Panc1 (cell line): ENCODE data around the gene NCAM2.

Experiments
- CTCF ChIP-seq: fragments of 450-650 bp; IDR thresholded peaks from 2 replicates; pipeline ENCODE4 v1.5.1; 2017; ENCODE audit warnings: mild to moderate bottlenecking
- POLR2AphosphoS5 ChIP-seq: IDR thresholded peaks from 2 replicates; pipeline ENCODE4 v1.6.1; 2012; ENCODE audit warnings: mild to moderate bottlenecking, low read depth, low read length, moderate library complexity
- REST ChIP-seq, 2 experiments: IDR thresholded peaks; 2 replicates each; pipeline ENCODE4 v1.6.1; 2011 to 2012; ENCODE audit warnings: low read depth in 2 of 2, control low read depth in 1 of 2, low read length in 1 of 2, mild to moderate bottlenecking in 1 of 2, moderate library complexity in 1 of 2; ENCODE audit not compliant: insufficient read depth in 1 of 2
- SIN3A ChIP-seq: IDR thresholded peaks from 2 replicates; pipeline ENCODE4 v1.6.1; 2012; ENCODE audit warnings: low read depth, mild to moderate bottlenecking, low read length, moderate library complexity, borderline replicate concordance; ENCODE audit not compliant: insufficient read depth
- TCF7L2 ChIP-seq: IDR thresholded peaks from 2 replicates; pipeline ENCODE4 v1.6.1; 2011; ENCODE audit warnings: mild to moderate bottlenecking, low read depth, low read length, inconsistent platforms

GRCh38 chr21:21097466-21097865 is 99.3 kb downstream of the NCAM2 start:
- no peak for TF ChIP-seq CTCF
- TF ChIP-seq POLR2AphosphoS5, result no peak
- TF ChIP-seq SIN3A, result no peak
- no peak for TF ChIP-seq REST (IDR thresholded peaks at IDR 0.05; ENCODE audit: insufficient read depth in 1 of 2, low read depth in 2 of 2, low read length in 1 of 2)
- TF ChIP-seq TCF7L2, result no peak
